Stimulated activated CD8-positive, alpha-beta memory T cell treated with anti-CD3 and anti-CD28 coated beads, Interleukin-15, amount 100 ng/mL, for 24 hours (primary cell): ENCODE data around the gene KIF5C.
"Not testable (repeated sequence)": the region's sequence is repeated elsewhere in the genome, so short reads cannot be mapped to it uniquely, and the experiment has no call there.

Experiments
- DNase-seq: peaks from one replicate; pipeline ENCODE4 v3.0.0-alpha.2; 2020; ENCODE audit warnings: low read depth

Gene KIF5C

DNA sequence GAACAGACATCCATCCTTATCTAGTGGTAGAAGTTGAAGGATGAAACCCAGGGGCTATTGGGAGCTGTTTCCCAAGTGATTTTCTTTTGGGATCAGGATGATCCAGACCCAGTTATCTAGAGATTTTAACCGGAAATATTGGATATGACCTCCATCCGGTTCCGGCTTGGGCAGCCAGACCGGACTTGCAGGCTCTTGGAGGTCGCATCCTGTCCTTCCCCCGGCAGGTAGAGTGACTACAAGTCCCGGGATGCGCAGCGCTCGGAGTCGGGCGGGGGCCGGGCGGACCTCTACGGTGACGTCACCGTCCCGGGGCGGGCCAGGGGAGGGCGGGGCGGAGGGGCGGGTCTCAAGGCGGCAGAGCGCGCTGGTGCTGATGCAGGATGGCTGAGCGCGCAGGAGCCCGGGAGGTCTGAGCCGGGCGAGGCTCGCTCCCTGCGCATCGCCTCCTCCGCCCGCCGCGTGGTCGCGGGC lies at the start of gene KIF5C:
Gene KIF5C (plus strand): TSS at position 360 of the 474 bp plus-strand sequence. CDS start 391 bp downstream, outside the sequence.
- peak; percentile 86 for DNase-seq

DNA sequence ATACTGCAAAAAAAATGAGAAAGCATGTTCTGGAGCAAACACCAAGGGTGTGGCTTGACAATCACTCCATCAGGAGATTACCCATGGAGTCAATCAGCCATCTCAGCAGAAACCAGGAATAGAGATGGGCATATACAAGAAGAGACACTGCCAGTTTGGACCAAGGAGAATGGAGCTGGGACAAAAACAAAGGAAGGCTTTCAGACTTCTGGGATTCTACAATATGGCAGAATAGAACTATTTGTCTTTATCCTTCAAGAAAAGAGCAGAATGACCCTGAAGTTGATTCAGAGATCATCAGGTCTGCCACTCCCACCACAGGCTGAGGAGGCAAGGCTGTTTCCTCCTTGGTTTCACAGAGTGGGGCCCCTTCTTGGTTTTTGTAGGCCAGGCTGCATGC lies 48.2 kb upstream of the KIF5C start:
- DNase-seq, result no peak

DNA sequence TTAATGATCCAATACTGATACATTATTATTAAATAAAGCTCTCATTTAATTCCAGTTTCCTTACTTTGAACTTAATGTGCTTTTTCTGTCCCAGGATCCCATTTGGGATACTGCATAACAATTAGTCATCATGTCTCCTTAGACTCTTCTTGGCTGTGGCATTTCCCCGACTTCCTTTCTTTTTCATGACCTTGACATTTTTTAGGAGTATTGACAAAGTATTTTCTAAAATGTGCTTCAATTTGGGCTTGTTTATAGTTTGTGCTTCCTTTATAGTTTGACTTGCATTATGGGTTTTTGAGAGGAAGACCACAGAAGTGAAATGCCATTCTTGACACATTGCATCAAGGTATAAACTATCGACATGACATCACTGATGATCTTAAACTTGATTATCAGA lies 46.1 kb upstream of the KIF5C start:
- no peak for DNase-seq

DNA sequence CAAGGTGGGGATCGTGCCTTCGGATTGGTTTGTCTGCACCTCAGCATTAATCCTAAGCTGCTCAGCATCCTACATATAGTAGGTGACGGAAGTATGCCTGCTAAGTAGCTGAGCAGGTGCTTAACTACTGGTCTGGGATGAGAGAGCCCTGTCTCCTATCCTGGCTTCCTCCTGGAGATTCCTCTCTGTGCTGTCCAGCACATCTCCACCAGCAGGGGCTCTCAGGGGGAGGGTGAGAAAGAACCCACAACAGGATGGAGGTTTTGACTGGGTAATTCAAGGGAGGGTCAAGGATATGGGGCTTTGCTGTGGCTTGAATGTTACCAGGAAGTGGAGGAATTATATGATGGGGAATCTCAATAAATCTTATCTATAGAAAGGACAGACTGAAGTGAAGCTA lies 45.4 kb upstream of the KIF5C start:
- no peak for DNase-seq

DNA sequence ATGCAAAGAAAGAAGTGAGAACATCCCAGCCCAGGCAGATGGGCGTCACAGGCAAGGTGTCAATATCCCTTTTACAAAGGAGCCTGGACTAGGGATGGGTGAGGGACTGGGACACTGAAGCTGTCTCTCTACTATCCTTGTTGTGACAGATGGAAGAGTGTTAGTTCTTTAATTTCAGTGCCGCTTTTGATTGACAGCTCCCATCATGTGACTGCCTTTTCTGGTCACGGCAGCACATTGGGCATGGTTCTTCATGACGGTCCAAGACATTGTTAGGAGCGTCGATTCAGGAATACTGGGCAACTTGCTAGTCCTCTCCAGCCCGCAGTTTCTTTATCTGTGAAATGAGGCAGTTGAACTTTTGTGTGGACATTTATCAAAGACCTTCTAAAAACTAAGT lies 42.4 kb upstream of the KIF5C start:
- no peak for DNase-seq

DNA sequence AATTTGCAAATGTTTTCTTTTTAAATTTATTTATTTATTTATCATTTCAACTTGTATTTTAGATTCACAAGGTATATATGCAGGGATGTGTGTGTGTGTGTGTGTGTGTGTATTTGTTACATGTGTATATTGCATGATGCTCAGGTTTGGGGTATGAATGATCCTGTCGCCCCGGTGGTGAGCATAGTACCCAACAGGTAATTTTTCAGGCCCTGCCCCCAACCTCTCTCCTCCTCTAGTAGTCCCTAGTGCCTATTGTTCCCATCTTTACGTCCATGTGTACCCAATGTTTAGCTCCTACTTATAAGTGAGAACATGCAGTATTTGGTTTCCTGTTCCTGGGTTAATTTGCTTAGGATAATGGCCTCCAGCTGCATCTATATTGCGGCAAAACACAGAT lies 33.0 kb upstream of the KIF5C start:
- no peak for DNase-seq

DNA sequence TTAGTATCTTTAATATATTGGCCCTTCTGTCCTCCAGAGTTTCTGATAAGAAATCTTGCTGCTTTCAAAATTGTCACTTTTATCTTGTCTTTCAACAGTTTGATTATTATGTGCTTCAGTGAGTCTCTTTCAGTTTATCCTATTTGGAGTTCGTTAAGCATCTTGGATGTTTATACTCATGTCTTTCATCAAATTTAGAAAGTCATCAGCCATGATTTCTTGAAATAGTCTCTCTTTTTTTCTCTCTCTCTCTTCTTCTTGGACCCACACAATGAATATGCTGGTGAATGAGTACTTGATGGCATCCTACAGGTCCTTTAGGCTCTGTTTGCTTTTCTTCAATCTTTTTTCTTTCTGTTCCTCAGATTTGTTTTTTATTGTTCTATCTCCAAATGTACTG lies 26.9 kb upstream of the KIF5C start:
- no peak for DNase-seq

DNA sequence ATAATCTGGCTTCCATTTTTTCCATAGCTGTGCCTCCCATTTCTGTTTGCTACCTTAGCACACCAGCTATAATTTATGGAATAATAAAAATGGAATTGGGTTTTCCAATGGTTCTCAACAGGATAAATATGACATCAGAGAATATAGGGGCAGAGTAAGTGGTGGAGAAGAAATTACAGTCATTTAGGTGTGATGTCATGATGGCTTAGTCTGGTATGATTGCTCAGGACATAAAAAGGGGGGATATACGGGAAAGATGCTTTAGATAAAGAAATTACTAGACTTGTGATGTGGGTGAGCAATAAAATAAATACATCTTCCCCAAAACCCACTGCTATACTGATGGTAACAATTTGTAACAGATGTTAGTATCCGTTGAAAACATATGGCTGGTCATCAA lies 21.6 kb upstream of the KIF5C start:
- no peak for DNase-seq

GRCh38 chr2:148860037-148860436 lies 15.0 kb upstream of the KIF5C start:
- no peak for DNase-seq

GRCh38 chr2:148861367-148861766 lies 13.7 kb upstream of the KIF5C start:
- no peak for DNase-seq

- not testable (repeated sequence) for DNase-seq
Observed at GRCh38 chr2:148862478-148862877, 12.5 kb upstream of the KIF5C start.

DNA sequence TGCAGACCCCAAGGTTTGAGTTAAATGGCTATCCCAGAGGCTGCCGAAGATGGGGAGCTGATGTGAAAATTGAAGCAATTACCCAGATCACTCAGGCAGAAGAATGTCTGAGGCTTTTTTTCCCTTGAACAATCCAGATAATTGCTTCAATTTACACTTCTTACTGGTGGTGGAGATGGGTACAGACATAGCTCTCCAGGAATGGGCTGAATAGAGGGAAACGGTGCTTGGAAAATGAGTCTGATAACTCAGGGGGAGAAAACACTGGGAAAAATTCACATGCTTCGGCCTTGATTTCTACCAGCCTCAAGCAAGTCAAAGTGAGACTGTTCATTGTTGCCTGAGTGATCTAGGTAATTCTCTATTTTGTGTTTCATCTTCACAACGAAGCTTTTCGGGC lies 9.5 kb upstream of the KIF5C start:
- DNase-seq, result no peak

DNA sequence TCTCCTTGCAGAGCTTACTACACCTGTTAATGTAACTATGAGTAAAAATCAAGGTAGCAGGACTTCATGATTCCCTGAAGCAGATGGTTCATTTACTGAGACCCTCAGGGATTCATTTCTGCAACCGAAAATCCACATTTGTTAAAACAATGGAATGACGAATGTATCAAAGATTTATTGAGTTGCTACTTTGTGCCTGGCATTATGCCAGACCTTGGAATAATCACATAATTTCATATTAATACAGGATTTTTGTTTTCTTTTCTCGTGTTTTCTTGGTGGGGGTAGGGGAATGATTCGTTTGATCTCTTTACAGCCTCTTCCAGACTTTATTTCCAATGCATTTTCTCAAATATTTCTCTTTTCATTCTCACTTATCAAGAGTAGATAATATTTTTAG lies 8.9 kb upstream of the KIF5C start:
- DNase-seq, result no peak

GRCh38 chr2:148867079-148867769 lies 7.8 kb upstream of the KIF5C start:
- DNase-seq, result no peak

GRCh38 chr2:148875387-148876051 lies 492 bp downstream of the KIF5C start:
- DNase-seq, result no peak

- peak; percentile 3 for DNase-seq
Observed at GRCh38 chr2:148876202-148876594, 1.2 kb downstream of the KIF5C start.

- peak; percentile 1 for DNase-seq
Observed at GRCh38 chr2:148876595-148877402, 1.8 kb downstream of the KIF5C start.

GRCh38 chr2:148877403-148877740 lies 2.3 kb downstream of the KIF5C start:
- no peak for DNase-seq

GRCh38 chr2:148880636-148881035 lies 5.6 kb downstream of the KIF5C start:
- no peak for DNase-seq

DNA sequence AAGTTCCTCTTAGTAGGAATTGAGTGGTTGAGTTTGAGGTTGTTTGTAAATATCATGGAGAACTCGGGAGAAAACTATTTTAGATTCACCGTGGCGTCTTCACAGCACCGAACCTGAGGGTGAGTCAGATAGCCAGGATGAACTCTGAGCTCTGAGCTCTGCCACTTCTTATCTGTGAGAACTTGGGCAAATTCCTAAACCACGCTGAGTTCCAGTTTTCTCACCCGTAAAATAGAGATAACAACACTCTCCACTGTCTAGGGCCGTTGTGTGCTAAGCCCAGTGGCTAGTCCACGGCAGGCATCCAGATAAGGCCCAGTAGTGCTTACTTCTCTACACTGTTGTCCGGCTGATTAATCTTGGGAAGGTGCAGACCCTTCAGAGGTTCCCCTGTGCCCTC lies 7.0 kb downstream of the KIF5C start:
- DNase-seq, result no peak

- no peak for DNase-seq
Observed at GRCh38 chr2:148885209-148885608, 10.2 kb downstream of the KIF5C start.

- no peak for DNase-seq
Observed at GRCh38 chr2:148885988-148886387, 11.0 kb downstream of the KIF5C start.

- DNase-seq, result no peak
Observed at GRCh38 chr2:148887350-148888002, 12.4 kb downstream of the KIF5C start.
